NCI-H128 (cell line): ENCODE data around the gene HSP90AA1.
"Not testable (repeated sequence)": the region's sequence is repeated elsewhere in the genome, so short reads cannot be mapped to it uniquely, and the experiment has no call there.

Experiments used
- DNase-seq: peaks from one replicate; lab custom pipeline; 2025; ENCODE audit not compliant: unreplicated experiment; lab: John Stamatoyannopoulos, UW

Gene HSP90AA1

GRCh38 chr14:102095231-102095870 lies 8.5 kb upstream of the HSP90AA1 start:
- DNase-seq, result no peak

DNA sequence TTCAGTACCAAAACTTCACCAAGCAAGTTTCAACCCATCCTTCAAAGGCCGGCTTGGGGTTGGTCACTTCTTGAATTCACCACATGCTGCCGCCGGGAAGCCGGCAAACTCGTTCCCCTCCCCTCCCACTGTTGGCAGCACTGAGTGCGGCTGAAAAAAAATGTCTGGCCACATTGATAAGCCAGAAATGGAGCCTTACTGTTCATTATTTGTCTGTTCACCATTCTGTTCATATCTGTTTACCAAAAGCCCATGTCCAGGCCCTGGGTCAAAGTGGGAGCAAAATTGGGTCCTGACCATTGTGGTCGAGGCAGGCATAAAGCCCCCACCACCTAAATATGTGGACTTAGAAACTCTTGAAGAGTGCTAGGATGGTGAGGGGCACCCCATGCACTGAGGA lies 7.3 kb upstream of the HSP90AA1 start:
- DNase-seq, result no peak

DNA sequence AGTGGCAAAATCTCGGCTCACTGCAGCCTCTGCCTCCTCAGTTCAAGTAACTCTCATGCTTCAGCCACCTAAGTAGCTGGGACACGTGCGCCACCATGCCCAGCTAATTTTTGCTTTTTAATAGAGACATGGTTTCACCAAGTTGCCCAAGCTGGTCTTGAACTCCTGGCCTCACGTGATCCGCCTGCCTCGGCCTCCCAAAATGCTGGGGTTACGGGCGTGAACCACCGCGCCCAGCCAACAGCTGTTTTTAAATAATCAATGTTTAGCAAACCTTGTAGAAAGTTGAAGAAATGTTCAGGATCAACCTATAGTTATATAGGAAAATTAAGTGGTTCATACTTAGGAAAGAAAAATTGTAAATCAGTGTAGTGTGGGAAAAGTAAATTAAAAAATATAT lies 6.0 kb upstream of the HSP90AA1 start:
- DNase-seq, result no peak

DNA sequence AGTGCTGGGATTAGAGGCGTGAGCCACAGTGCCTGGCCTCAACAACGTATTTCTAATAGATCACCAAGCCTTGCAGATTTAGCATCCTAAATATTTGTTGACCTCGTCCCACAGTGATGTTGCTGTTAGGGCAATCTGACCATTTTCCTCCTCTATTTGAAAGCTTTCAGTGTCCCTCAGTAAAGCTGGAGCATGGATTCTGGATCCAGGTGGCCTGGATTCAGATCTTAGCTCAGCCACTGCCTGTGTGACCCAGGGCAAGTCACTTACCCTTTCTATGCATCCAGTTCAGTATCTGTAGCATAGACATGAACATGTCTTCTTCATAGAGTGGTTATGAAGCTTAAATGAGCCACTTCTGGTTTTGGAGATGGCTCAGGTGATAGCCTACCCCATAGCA lies 3.9 kb upstream of the HSP90AA1 start:
- no peak for DNase-seq

DNA sequence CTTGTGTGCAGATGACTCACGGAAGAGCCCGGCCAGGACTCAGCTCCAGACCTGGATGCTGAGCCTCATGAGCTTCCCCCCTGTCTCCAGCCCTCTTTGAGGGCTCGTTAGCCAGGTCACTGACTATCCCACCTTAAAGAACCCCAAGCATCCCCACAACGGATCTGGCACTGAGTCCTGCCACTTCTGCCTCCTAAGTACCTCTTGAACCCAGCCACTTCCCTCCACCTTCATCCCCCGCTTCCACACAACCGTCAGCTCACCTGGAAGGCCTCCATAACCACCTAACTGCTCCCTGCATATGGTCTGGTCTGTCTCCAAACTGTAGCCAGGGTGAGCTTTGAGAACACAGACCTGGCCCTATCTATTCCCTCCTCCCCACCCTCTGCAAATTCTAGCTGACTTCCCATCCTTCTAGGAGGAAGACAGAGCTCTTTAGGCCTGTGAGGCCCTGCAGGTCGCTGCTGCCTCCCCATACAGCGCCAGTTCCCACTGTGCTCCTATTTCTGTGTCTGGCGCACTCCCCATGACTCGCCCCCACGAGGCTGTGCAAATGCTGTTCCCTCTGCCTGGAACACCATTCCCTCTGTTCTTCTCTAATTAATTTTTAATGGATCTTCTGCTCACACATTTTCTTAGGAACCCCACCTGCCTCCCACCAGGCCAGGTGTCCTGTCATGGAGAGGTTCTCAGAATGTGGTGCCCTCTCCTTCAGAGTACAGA lies 2.9 kb upstream of the HSP90AA1 start:
- no peak for DNase-seq

DNA sequence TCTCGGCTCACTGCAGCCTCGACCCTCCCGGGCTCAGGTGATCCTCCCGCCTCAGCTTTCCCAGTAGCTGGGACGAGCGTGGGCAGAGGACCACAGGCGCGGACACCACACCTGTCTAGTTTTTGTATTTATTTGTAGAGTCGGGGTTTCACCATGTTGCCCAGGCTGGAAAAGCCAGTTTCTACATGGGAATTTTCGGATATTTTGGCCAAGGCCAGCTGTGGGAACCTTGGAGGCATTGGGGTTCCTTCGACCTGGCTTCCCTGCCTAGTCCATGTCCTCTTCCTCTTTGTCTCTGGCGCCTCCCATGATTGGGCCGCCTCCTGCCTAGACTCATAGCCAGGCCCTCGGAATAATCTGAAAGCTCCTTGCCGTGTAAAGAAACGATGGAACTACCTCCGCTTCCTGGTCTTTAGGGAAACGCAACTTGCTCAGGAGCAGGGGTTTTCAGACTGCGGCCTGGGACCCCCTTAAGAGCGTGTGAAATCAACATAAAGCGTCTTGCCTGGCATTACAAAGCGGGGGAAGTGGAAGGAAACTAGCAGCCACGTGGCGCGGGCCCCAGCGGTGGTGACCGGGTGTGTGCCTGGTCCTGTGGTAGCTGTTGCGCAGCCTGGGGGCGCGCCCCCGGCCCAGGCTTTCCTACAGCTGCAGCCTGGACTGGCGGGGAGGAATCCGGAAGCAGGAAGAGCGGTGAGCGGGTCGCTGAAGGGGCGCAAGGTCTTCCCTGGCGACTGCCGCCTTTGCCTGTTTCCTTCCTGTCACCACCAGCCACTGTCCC lies 1.4 kb upstream of the HSP90AA1 start:
- DNase-seq, result no peak

DNA sequence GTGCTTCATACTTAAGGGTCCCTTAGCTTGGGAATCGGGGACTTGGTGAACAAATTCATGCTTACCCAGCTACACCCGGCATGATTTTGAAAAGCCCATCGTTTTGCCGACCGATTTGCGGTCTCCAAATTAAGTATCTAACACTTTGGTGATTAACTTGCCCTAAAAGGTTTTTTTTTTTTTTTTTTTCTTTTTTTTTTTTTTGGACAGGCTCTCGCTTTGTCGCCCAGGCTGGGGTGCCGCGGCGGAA lies 843 bp upstream of the HSP90AA1 start:
- DNase-seq, result no peak

GRCh38 chr14:102086709-102086971 lies 204 bp downstream of the HSP90AA1 start:
- DNase-seq, result no peak

GRCh38 chr14:102085948-102086708 lies 716 bp downstream of the HSP90AA1 start:
- DNase-seq, result no peak

- no peak for DNase-seq
Observed at GRCh38 chr14:102085488-102085887, 1.4 kb downstream of the HSP90AA1 start.

DNA sequence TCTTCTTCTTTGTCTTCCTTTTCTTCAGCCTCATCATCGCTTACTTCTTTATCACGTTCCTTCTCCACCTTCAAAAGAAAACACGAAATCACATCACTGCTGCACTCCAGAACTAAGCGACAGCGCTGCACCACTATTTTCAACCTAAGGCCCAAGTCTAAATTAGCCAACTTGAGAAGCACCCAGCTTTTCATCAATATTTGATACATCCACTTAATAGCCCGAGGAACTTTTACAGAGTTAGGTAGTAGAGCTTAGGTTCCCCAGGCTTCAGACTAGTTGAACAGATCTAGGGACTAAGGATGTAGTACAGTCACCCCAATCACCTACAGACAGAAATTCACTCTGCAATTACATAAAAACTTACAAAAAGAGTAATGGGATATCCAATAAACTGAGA lies 1.9 kb downstream of the HSP90AA1 start:
- DNase-seq, result no peak

- not testable (repeated sequence) for DNase-seq
Observed at GRCh38 chr14:102084522-102084921, 2.3 kb downstream of the HSP90AA1 start.

- no peak for DNase-seq
Observed at GRCh38 chr14:102081231-102082080, 5.4 kb downstream of the HSP90AA1 start.

DNA sequence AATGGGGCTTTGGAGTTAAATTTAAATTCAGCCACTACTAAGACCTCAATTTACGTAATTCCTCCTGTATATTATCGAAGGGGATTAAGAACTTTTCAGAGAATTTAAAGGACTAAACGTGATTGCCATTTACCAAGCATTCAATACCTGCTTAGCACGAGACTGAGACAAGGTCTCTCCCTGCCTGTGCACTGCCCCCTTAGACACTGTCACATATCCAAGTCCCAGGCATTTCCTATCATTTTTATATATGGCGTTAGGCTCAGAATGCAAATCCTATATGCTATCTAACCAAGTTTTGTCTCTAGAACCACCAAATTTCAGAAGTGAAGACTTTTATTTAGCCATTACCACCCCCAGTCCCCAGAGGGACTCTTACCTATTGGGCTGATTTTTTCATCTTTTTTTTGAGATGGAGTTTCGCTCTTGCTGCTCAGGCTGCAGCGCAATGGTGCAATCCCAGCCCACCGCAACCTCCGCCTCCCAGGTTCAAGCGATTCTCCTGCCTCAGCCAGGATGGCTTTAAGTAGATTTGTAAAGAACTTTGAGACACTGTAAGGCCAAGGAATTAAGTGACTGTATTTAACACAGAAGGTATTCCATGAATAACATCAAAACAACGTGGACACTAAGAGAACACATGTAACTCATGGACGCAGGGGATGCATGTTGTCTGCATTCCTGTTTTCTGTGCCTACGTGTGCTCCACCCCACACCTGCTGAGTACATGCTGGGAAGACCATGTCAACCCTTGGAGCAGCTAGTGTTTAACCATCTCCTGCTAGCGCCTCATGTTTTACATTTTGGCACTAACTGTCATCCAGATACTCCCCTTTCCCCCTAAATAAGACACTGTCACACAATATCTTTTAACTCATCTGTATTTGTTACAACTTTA lies 6.4 kb downstream of the HSP90AA1 start:
- DNase-seq, result no peak

DNA sequence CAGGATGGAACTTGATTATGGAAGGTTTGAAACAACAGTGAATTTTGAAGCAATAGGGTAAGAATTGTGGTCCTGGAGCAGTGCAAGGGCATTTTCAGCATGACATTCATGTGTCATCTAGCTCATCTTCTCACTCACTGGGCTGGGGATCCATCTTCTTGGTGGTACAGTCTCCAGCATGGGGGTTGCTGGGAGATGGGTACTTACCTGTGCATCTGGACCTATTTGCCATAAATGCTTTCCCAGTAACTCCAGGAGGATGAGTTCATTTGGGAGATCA lies 7.2 kb downstream of the HSP90AA1 start:
- DNase-seq, result no peak

DNA sequence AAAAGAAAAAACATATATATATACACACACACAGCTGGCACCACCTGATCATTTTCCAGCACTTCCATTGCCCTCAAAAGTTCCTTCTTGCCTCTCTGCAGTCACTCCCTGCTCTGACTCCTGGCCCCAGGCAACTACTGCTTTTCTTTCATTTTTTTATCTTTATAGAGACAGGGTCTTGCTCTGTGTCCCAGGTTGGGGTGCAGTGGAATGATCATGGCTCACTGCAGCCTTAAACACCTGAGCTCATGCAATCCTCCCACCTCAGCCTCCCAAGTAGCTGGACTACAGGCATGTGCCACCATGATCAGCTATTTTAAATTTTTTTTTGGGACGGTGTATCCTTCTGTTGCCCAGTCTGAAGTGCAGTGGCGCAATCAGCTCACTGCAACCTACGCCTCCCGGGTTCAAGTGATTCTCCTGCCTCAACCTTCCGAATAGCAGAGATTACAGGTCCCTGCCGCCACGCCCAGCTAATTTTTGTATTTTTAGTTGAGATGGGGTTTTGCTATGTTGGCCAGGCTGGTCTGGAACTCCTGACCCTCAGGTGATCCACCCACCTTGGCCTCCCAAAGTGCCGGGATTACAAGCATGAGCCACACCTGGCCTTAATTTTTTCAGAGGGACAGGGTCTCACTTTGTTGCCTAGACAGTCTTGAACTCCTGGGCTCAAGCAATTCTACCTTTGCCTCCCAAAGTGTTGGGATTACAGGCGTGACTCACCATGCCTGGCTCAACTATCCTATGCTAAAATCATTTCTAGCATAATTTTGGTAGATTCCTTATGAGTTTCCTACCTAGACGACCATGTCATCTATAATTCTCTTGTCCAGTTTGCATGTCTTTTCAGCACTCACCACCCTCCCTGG lies 7.8 kb downstream of the HSP90AA1 start:
- DNase-seq, result no peak

DNA sequence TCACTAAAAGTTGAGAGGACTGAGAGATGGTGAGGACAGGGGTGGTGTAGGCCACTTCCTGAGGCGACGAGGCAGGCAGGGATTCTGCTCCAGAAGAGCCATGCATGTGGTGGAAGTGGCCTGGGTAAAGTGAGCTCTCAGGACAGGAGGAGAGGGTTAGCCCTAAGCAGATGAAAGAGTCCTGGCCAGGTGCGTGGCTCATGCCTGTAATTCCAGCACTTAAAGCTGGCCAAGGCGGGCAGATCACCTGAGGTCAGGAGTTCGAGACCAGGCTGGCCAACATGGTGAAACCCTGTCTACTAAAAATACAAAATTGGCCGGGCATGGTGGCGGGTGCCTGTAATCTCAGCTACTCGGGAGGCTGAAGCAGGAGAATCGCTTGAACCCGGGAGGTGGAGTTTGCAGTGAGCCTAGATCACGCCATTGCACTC lies 8.5 kb downstream of the HSP90AA1 start:
- DNase-seq, result not testable (repeated sequence)

DNA sequence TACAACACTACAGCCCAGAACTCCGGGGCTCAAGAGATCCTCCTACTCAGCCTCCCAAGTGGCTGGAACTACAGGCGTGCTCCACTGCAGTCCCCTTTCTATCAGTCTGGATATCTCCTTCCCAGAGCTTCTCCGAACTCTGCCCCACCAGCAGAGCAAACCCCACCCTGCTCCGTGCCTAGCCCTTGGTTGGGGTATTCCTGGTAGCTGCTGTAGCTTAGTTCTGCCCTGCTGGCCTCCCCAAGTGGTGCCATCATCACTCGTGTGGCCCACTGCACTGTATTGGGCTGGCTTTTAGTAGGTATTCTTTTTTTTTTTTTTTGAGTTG lies 9.5 kb downstream of the HSP90AA1 start:
- DNase-seq, result no peak

GRCh38 chr14:102075155-102075554 lies 11.7 kb downstream of the HSP90AA1 start:
- DNase-seq, result no peak
